A549 (cell line): ENCODE results near the gene TCEA2. TPM values are rescaled to one million over a fixed set of nuclear protein-coding genes. Genes with fewer than 3 reads are reported as not detected.
A peak's percentile ranks its signal among the peaks of the same experiment; 100 is the strongest.

Experiments used
- ATAC-seq, 2 experiments: fragments of 200-7000 bp in 1 of 2; fragments of >200 bp in 1 of 2; cut with Nextera tagmentation in 1 of 2; cut with Tn5 transposase in 1 of 2; 3 replicates each; pipeline versions ENCODE4 v1.8.0 to v1.9.1; 2018 to 2020; ENCODE audit warnings: mild to moderate bottlenecking in 1 of 2, moderate library complexity in 1 of 2
- CTCF ChIA-PET: fragments of 300-600 bp; sonication (Branson Sonifier 250); formaldehyde crosslinking; extraction: SDS; loops from one replicate; lab custom pipeline; 2021; ENCODE audit warnings: antibody characterized with exemption, inconsistent platforms; lab: Yijun Ruan, JAX
- POLR2A ChIA-PET: fragments of 350-600 bp; formaldehyde crosslinking; extraction: SDS; loops from one replicate; lab custom pipeline; 2021; ENCODE audit warnings: antibody characterized with exemption, inconsistent platforms; lab: Yijun Ruan, JAX
- DNase-seq, 2 experiments: peaks; one replicate each; pipeline versions ENCODE4 v3.0.0 to v3.0.0-alpha.2; 2011 to 2016; ENCODE audit warnings: low read depth in 1 of 2, low spot score in 1 of 2
- FAIRE-seq: peaks from 2 replicates; lab custom pipeline; 2011; peaks lifted over from hg19 to GRCh38; lab: Jason Lieb, UNC
- H3K27ac ChIP-seq, 2 experiments: fragments of >200 bp; sonication (Bioruptor Twin); formaldehyde crosslinking; 3 replicates each; pipeline ENCODE4 v1.5.1; 2016 to 2017
- H3K4me1 ChIP-seq: fragments of >200 bp; sonication (Bioruptor Twin); formaldehyde crosslinking; 3 replicates; pipeline ENCODE4 v1.6.1; 2016
- H3K4me2 ChIP-seq: fragments of >200 bp; sonication (Bioruptor Twin); formaldehyde crosslinking; 3 replicates; pipeline ENCODE4 v1.6.1; 2016
- H3K4me3 ChIP-seq: fragments of >200 bp; sonication (Bioruptor Twin); formaldehyde crosslinking; 3 replicates; pipeline ENCODE4 v1.5.1; 2016
- H3K9me3 ChIP-seq: fragments of >200 bp; sonication (Bioruptor Twin); formaldehyde crosslinking; 3 replicates; pipeline ENCODE4 v1.6.1; 2016
- FOSB ChIP-seq: fragments of 250-450 bp; sonication (Bioruptor Pico); IDR thresholded peaks from 2 replicates; pipeline ENCODE4 v1.5.0; 2020; ENCODE audit warnings: mild to moderate bottlenecking, moderate library complexity
- FOSL2 ChIP-seq, 2 experiments: fragments of 450-650 bp in 1 of 2; fragments of >200 bp in 1 of 2; sonication (Bioruptor Twin) in 1 of 2; formaldehyde crosslinking; IDR thresholded peaks; 2 replicates each; pipeline versions ENCODE4 v1.5.0 to v1.6.1; 2016 to 2020; ENCODE audit warnings: mild to moderate bottlenecking in 1 of 2, moderate library complexity in 1 of 2
- FOXS1 ChIP-seq: fragments of 250-450 bp; sonication (Bioruptor Pico); IDR thresholded peaks from 2 replicates; pipeline ENCODE4 v1.5.0; 2020; ENCODE audit warnings: mild to moderate bottlenecking, moderate library complexity
- KDM1A ChIP-seq: fragments of 200-600 bp; sonication (generic); IDR thresholded peaks from 2 replicates; pipeline ENCODE4 v1.6.1; 2016; ENCODE audit warnings: low read depth, mild to moderate bottlenecking
- MYC ChIP-seq: IDR thresholded peaks from 2 replicates; pipeline ENCODE4 v1.6.1; 2012; ENCODE audit warnings: mild to moderate bottlenecking, inconsistent platforms, low read length, improper control_type of control experiment, borderline replicate concordance
- RARB ChIP-seq: fragments of 250-450 bp; sonication (Bioruptor Pico); IDR thresholded peaks from 2 replicates; pipeline ENCODE4 v1.8.0; 2021; ENCODE audit warnings: mild to moderate bottlenecking, moderate library complexity
- SMC3 ChIP-seq: fragments of >200 bp; sonication (Bioruptor Twin); formaldehyde crosslinking; IDR thresholded peaks from 3 replicates; pipeline ENCODE4 v1.6.1; 2018; ENCODE audit warnings: inconsistent platforms
- ZC3H11A ChIP-seq: fragments of 450-650 bp; IDR thresholded peaks from 2 replicates; pipeline ENCODE4 v1.6.1; 2014; ENCODE audit warnings: antibody characterized with exemption, mild to moderate bottlenecking
- WGBS: methylation state at CpG from one replicate; pipeline ENCODE4 v1.1.6; 2017; ENCODE audit errors: missing lambda C conversion rate; 5-methylcytosine and 5-hydroxymethylcytosine counted together
- polyA plus RNA-seq, 4 experiments: library from polyadenylated mRNA; depleted of rRNA in 3 of 4; stranded (reverse); fragments of >200 nt; fragmentation: RNase III in 1 of 4; extraction: RNeasy Plus Mini Kit Qiagen cat#74134 plus additional on column Dnase treatment in 1 of 4; gene quantifications; 2 replicates in 3 of 4; 3 replicates in 1 of 4; pipeline ENCODE4 v1.2.3, GENCODE V29; 2011 to 2017
- TF ChIP-seq, protein P1 (sequence below): IDR thresholded peaks from 2 replicates; pipeline ENCODE4 v1.6.1; 2012
- TF ChIP-seq, protein P2 (sequence below): fragments of 250-450 bp; sonication (Bioruptor Pico); IDR thresholded peaks from 2 replicates; pipeline ENCODE4 v1.5.0; 2021; ENCODE audit warnings: mild to moderate bottlenecking, moderate library complexity, borderline replicate concordance

Gene TCEA2
- polyA plus RNA-seq, 2 of the 4 experiments (the other 2 are of a cell fraction): 11.2 to 29.8 TPM

DNA sequence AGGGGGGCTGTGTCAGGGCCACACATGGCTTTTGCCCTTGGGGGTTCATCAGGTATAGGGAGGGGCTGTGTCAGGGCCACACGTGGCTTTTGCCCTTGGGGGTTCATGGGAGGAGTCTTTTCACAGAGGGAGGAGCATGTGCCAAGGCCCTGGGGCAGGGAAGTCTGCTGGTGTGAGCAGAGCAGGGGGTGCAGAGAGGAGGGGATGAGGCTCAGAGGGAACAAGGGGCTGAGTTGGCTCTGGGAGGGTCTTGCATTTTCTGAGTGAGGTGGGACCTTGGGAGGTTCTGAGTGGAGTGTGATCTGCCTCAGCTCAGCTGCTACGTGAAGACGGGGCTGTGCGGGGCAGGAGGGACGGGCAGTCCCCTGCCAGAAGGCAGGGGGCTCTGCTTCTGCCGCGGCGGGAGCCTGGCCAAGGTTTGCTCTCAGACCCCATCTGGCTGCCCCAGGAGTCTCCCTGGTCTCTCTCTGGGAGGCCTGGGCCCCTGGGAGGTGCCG, 7.6 kb upstream of the TCEA2 start:
- FAIRE-seq (no peak), DNase-seq (no peak), ATAC-seq (no peak)
- TF ChIP-seq ZC3H11A: no peak
- TF ChIP-seq KDM1A: 0 out of 2 replicates have a peak, but pooled peaks have one; percentile 25
- CTCF ChIA-PET: interaction anchor here (0.8 to 6.1 kb wide), 4 partner anchors 11 to 28 kb away, joined by 3 to 85 read pairs (median 6); no protein-coding TSS in a partner anchor
- H3K27ac ChIP-seq: peak overlapping the region; percentile 31 to 75; a peak in 3 of 6 replicates
- H3K4me3 ChIP-seq: no peak overlapping the region
- peak overlapping the region; percentile 42; the same call in 2 of the 3 replicates for H3K4me2 ChIP-seq
- WGBS: 76% methylated on average over 5 of the region's 9 CpGs
- POLR2A ChIA-PET: no interaction called here
- no peaks in the 10 kb centered on the region for H3K9me3 ChIP-seq
- peaks cover 47% of the 10 kb centered on the region for H3K4me1 ChIP-seq

DNA sequence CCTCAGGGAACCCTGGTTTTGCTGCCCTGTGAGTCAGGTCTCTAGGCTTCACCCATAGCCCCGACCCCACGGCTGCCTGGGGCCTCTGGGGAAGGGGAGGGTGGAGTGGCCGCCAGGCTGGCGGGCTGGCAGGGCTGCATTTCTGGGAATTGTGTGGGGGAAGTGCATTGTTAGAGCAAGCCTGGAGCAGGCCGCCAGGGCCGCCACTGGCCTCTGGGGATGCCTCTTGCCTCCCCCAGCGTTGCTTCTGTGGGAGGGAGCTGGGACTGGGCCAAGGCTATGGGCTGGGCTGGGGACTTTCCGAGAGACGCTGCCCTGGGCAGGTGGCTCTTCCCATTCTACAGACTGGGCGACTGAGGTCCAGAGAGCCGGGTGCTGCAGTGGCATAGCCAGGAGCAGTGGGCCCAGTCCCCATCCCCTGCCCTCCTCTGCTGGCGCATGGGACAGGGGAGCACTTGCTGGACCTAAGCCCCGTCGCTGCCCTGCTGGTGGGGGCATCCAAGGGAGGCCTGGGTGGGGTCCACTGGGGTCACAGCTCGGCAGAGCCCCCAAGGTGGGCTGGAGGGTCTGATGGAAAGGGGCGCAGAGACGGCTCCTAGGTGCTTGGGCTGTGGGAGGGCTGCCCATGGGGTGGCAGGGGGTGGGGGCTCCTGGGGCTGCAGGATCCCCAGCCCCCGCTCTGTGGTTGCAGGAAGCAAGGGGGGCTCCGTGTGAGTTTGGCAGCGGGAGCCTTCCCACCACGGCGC, 6.9 kb upstream of the TCEA2 start:
- CTCF ChIA-PET: interaction anchor here (0.8 to 7.2 kb wide), 8 partner anchors 12 to 80 kb away, joined by 3 to 143 read pairs (median 8); partner anchors contain the start of gene C20orf204
- peak overlapping the region; percentile 42; the same call in 2 of the 3 replicates for H3K4me2 ChIP-seq
- POLR2A ChIA-PET: no interaction called here
- no peak overlapping the region for H3K4me3 ChIP-seq
- DNase-seq (peak in 1 of 2 experiments; percentile 44), ATAC-seq (peak in 1 of 2 experiments; percentile 5; a peak in 2 of 6 replicates), FAIRE-seq (no peak)
- H3K4me1 ChIP-seq: peaks cover 47% of the 10 kb centered on the region
- peak overlapping the region; percentile 31 to 75; a peak in 3 of 6 replicates for H3K27ac ChIP-seq
- WGBS: 46% methylated on average over 9 of the region's 22 CpGs
- H3K9me3 ChIP-seq: no peaks in the 10 kb centered on the region
- TF ChIP-seq, protein P1, sequence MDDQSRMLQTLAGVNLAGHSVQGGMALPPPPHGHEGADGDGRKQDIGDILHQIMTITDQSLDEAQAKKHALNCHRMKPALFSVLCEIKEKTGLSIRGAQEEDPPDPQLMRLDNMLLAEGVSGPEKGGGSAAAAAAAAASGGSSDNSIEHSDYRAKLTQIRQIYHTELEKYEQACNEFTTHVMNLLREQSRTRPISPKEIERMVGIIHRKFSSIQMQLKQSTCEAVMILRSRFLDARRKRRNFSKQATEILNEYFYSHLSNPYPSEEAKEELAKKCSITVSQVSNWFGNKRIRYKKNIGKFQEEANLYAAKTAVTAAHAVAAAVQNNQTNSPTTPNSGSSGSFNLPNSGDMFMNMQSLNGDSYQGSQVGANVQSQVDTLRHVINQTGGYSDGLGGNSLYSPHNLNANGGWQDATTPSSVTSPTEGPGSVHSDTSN: no peak
- TF ChIP-seq KDM1A: peak; percentile 86; the same call in 1 of the 2 replicates

DNA sequence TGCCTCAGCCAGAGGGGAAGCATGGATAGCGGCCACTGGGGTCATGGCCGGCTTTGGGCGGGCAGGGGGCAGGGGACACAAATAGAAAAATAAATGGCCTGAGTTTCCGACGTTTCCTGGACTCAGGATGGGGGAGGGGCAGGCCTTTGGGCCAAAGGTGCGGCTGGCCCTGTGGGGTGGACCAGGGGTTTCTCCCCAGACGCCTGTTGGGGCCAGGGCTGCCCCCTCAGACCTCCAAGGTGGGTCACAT, 6.4 kb upstream of the TCEA2 start:
- Histone ChIP-seq H3K9me3 (no peaks in the 10 kb centered on the region), H3K4me1 (peaks cover 44% of the 10 kb centered on the region), H3K27ac (peak overlapping the region in 1 of 2 experiments; percentile 75; a peak in 3 of 6 replicates), H3K4me2 (no peak overlapping the region)
- FAIRE-seq: no peak
- 67% methylated on average over 4 of the region's 7 CpGs for WGBS
- no peak for DNase-seq
- TF ChIP-seq FOSB (CRISPR knock-in tag) (no peak), MYC (no peak), SMC3 (no peak), FOSL2 (IDR thresholded peaks at IDR 0.05) (no peak), FOSL2 (CRISPR knock-in tag; IDR thresholded peaks at IDR 0.05) (no peak), RARB (CRISPR knock-in tag) (no peak), FOXS1 (CRISPR knock-in tag) (no peak)
- TF ChIP-seq, protein P2, sequence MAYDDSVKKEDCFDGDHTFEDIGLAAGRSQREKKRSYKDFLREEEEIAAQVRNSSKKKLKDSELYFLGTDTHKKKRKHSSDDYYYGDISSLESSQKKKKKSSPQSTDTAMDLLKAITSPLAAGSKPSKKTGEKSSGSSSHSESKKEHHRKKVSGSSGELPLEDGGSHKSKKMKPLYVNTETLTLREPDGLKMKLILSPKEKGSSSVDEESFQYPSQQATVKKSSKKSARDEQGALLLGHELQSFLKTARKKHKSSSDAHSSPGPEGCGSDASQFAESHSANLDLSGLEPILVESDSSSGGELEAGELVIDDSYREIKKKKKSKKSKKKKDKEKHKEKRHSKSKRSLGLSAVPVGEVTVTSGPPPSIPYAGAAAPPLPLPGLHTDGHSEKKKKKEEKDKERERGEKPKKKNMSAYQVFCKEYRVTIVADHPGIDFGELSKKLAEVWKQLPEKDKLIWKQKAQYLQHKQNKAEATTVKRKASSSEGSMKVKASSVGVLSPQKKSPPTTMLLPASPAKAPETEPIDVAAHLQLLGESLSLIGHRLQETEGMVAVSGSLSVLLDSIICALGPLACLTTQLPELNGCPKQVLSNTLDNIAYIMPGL: no peak
- TF ChIP-seq, protein P1: no peak
- TF ChIP-seq, all 56 proteins: peak for 0
- ChIA-PET POLR2A (no interaction called here), CTCF (interaction anchor here (1.3 to 7.2 kb wide), 6 partner anchors 13 to 81 kb away, joined by 4 to 143 read pairs (median 8); partner anchors contain the start of gene C20orf204)
- ATAC-seq: no peak
- no peak overlapping the region for H3K4me3 ChIP-seq
